Measurements from ENCODE around the gene CHMP4A. TPM values are rescaled to one million over a fixed set of nuclear protein-coding genes. Genes with fewer than 3 reads are reported as not detected.

CHMP4A gene
- total and polyA plus RNA-seq, 2 donors (not counting 1 experiment from before 2014, with no cell fraction given): 91.2 to 103 TPM

DNA sequence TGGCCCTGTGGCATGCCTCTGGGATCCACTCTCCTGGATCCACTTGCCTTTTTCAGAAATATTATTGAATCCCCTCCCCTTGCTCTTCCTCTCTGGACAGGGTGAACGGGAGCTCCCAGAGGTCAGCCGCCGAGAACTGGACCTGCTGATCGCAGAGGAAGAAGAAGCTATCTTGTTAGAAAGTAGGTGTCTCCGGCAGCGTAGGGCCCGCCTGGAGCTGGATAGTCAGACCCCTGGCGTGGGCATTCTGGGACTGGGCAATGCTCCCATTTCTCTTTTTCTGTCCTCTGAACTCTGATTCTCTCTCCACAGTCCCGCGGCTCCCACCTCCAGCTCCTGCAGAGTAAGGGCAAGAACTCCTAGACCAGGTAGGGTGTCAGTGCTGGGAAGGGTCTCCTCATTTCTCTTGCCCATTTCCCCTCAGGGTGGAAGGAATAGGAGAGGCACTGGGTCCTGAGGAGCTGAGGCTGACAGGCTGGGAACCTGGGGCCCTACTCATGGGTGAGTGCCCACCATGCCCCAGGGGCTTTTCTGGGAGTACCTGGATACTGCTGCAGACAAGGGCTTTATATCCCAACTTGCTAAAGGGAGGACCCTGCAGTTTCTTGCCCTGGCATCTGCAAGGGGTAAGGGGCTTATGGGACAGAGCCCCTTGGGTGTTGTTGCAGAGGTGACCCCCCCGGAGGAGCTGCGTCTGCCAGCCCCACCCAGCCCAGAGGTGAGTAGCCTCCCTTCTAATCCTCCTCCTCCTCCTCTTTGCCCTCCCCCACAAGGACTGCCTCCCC is 36.1 kb downstream of the CHMP4A start:
- Histone ChIP-seq H3K4me3 (ENCODE audit: control extremely low read depth in 1 of 5, extremely low read depth in 1 of 5, insufficient read depth in 1 of 5, low read depth in 2 of 5, low read length in 4 of 5) (no peak overlapping the region), H3K36me3 (replicated peaks in 1 of 2; ENCODE audit: control extremely low read depth in 1 of 2, control insufficient read depth in 1 of 2, extremely low read depth in 1 of 2, insufficient read depth in 2 of 2, low read length in 1 of 2) (peaks cover 3 to 44% of the 10 kb centered on the region in 2 experiments), H3K27ac (ENCODE audit: low read length in 2 of 2) (no peak overlapping the region), H3K4me1 (ENCODE audit: control insufficient read depth in 2 of 2, insufficient read depth in 2 of 2, low read length in 2 of 2) (peaks cover 5 to 9% of the 10 kb centered on the region in 2 donors), H3K9ac (ENCODE audit: low read length) (no peak overlapping the region), H2AFZ (ENCODE audit: insufficient read depth, low read depth, low read length, poor library complexity, severe bottlenecking) (no peak overlapping the region), H3K79me2 (ENCODE audit: control insufficient read depth, insufficient read depth, low read length) (no peaks in the 10 kb centered on the region), H4K20me1 (ENCODE audit: control insufficient read depth, insufficient read depth, low read length, poor library complexity, severe bottlenecking) (no peaks in the 10 kb centered on the region), H3K9me3 (ENCODE audit: control extremely low read depth in 1 of 3, control insufficient read depth in 2 of 3, insufficient read depth in 1 of 3, low read length in 2 of 3) (no peaks in the 10 kb centered on the region), H3K27me3 (replicated peaks in 1 of 4; ENCODE audit: control extremely low read depth in 1 of 4, control insufficient read depth in 3 of 4, insufficient read depth in 4 of 4, low read length in 3 of 4) (no peaks in the 10 kb centered on the region), H3K4me2 (replicated peaks; ENCODE audit: low read depth, low read length, poor library complexity, severe bottlenecking) (no peak overlapping the region)
- no CpG with 5 or more reads among the region's 12 CpGs for WGBS (ENCODE audit: insufficient coverage)
- Mint-ChIP-seq H3K4me3 (no peak overlapping the region), H3K27ac (no peak overlapping the region), H3K4me1 (peaks cover 13% of the 10 kb centered on the region), H3K27me3 (no peaks in the 10 kb centered on the region), H3K9me3 (ENCODE audit: insufficient read depth) (no peaks in the 10 kb centered on the region)
- CTCF ChIA-PET: interaction anchor here (1.1 kb wide), 1 partner anchor 86 kb away, joined by 4 read pairs; no protein-coding TSS in a partner anchor
- intact Hi-C loops (cut with micrococcal nuclease): no loop called here
- TF ChIP-seq, protein P1, sequence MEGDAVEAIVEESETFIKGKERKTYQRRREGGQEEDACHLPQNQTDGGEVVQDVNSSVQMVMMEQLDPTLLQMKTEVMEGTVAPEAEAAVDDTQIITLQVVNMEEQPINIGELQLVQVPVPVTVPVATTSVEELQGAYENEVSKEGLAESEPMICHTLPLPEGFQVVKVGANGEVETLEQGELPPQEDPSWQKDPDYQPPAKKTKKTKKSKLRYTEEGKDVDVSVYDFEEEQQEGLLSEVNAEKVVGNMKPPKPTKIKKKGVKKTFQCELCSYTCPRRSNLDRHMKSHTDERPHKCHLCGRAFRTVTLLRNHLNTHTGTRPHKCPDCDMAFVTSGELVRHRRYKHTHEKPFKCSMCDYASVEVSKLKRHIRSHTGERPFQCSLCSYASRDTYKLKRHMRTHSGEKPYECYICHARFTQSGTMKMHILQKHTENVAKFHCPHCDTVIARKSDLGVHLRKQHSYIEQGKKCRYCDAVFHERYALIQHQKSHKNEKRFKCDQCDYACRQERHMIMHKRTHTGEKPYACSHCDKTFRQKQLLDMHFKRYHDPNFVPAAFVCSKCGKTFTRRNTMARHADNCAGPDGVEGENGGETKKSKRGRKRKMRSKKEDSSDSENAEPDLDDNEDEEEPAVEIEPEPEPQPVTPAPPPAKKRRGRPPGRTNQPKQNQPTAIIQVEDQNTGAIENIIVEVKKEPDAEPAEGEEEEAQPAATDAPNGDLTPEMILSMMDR (IDR thresholded peaks at IDR 0.05): no peak
- TF ChIP-seq EZH2 (IDR thresholded peaks at IDR 0.05; ENCODE audit: borderline replicate concordance, insufficient read depth, low read depth, low read length, poor library complexity, severe bottlenecking): no peak
- no peak for DNase-seq
- POLR2A ChIA-PET: interaction anchor here (1.7 kb wide), 1 partner anchor 16 kb away, joined by 4 read pairs; the partner anchor contains the start of gene IRF9
- ATAC-seq (ENCODE audit: low read depth): no peak

DNA sequence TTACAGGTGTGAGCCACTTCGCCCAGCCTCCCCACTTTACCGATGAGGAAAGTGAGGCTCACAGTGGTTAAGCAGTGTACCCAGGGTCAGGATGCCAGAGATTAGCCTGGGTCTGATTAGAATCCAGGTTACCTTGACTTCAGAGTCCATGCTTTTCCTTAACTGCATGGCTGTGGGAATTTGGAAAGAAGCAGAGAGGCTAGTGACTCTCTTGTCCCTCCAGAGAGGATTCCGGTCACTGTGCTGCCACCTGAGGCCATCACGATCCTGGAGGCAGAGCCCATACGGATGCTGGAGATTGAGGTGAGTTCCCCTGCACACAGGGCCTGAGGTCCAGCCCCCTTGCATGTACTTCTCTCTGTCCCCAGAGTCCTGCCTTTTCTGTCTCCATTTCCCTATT is 36.7 kb downstream of the CHMP4A start:
- Mint-ChIP-seq H3K27ac (no peak overlapping the region), H3K9me3 (ENCODE audit: insufficient read depth) (no peaks in the 10 kb centered on the region), H3K4me3 (no peak overlapping the region), H3K4me1 (peaks cover 20% of the 10 kb centered on the region), H3K27me3 (no peaks in the 10 kb centered on the region)
- H3K4me3 ChIP-seq (ENCODE audit: control extremely low read depth in 1 of 5, extremely low read depth in 1 of 5, insufficient read depth in 1 of 5, low read depth in 2 of 5, low read length in 4 of 5): no peak overlapping the region
- no peaks in the 10 kb centered on the region for H3K27me3 ChIP-seq (replicated peaks in 1 of 4; ENCODE audit: control extremely low read depth in 1 of 4, control insufficient read depth in 3 of 4, insufficient read depth in 4 of 4, low read length in 3 of 4)
- no peaks in the 10 kb centered on the region for H3K79me2 ChIP-seq (ENCODE audit: control insufficient read depth, insufficient read depth, low read length)
- TF ChIP-seq, protein P1 (IDR thresholded peaks at IDR 0.05): no peak
- no peak for TF ChIP-seq EZH2 (IDR thresholded peaks at IDR 0.05; ENCODE audit: borderline replicate concordance, insufficient read depth, low read depth, low read length, poor library complexity, severe bottlenecking)
- DNase-seq (no peak), ATAC-seq (ENCODE audit: low read depth) (no peak)
- H3K9ac ChIP-seq (ENCODE audit: low read length): no peak overlapping the region
- no peaks in the 10 kb centered on the region for H4K20me1 ChIP-seq (ENCODE audit: control insufficient read depth, insufficient read depth, low read length, poor library complexity, severe bottlenecking)
- 98% methylated on average over 5 of the region's 5 CpGs for WGBS (ENCODE audit: insufficient coverage)
- no peak overlapping the region for H3K27ac ChIP-seq (ENCODE audit: low read length in 2 of 2)
- H3K9me3 ChIP-seq (ENCODE audit: control extremely low read depth in 1 of 3, control insufficient read depth in 2 of 3, insufficient read depth in 1 of 3, low read length in 2 of 3): no peaks in the 10 kb centered on the region
- CTCF ChIA-PET: interaction anchor here (1.1 kb wide), 1 partner anchor 86 kb away, joined by 4 read pairs; no protein-coding TSS in a partner anchor
- no peak overlapping the region for H3K4me2 ChIP-seq (replicated peaks; ENCODE audit: low read depth, low read length, poor library complexity, severe bottlenecking)
- POLR2A ChIA-PET: interaction anchor here (0.6 to 1.7 kb wide), 2 partner anchors 16 to 66 kb away, joined by 4 to 5 read pairs; partner anchors contain the start of gene IRF9
- peaks cover 1 to 38% of the 10 kb centered on the region in 2 experiments for H3K36me3 ChIP-seq (replicated peaks in 1 of 2; ENCODE audit: control extremely low read depth in 1 of 2, control insufficient read depth in 1 of 2, extremely low read depth in 1 of 2, insufficient read depth in 2 of 2, low read length in 1 of 2)
- H3K4me1 ChIP-seq (ENCODE audit: control insufficient read depth in 2 of 2, insufficient read depth in 2 of 2, low read length in 2 of 2): peaks cover 8 to 14% of the 10 kb centered on the region in 2 donors
- intact Hi-C loops (cut with micrococcal nuclease): no loop called here
- H2AFZ ChIP-seq (ENCODE audit: insufficient read depth, low read depth, low read length, poor library complexity, severe bottlenecking): no peak overlapping the region

All from B cell (primary cell).